Spleen (tissue), 11 donors: ENCODE results near the gene RAB4A. TPM values are rescaled to one million over a fixed set of nuclear protein-coding genes. Genes with fewer than 3 reads are reported as not detected.

Experiments
- DNase-seq: peaks from one replicate; pipeline ENCODE4 v3.0.0-alpha.2; 2020
- H3K27ac ChIP-seq, 8 donors: fragments of 200-600 bp; sonication (generic) in 7 of 8; 1 replicate in 4 of 8; 2 replicates in 4 of 8; pipeline versions ENCODE4 v1.5.0 to v1.8.0; 2016 to 2021; ENCODE audit warnings: inconsistent platforms in 4 of 8, mild to moderate bottlenecking in 4 of 8, moderate library complexity in 1 of 8
- H3K27me3 ChIP-seq, 7 donors: fragments of 200-600 bp; sonication (generic) in 6 of 7; replicated peaks in 1 of 7; 1 replicate in 4 of 7; 2 replicates in 3 of 7; pipeline versions ENCODE4 v1.5.0 to v1.8.0; 2016 to 2021; ENCODE audit warnings: inconsistent platforms in 3 of 7, mild to moderate bottlenecking in 1 of 7
- H3K36me3 ChIP-seq, 6 donors: fragments of 200-600 bp; sonication (generic) in 5 of 6; 1 replicate in 4 of 6; 2 replicates in 2 of 6; pipeline versions ENCODE4 v1.5.0 to v1.8.0; 2016 to 2021; ENCODE audit warnings: inconsistent platforms in 2 of 6
- H3K4me1 ChIP-seq, 6 donors: fragments of 200-600 bp; sonication (generic) in 5 of 6; 1 replicate in 3 of 6; 2 replicates in 3 of 6; pipeline versions ENCODE4 v1.5.0 to v1.8.0; 2016 to 2021; ENCODE audit warnings: inconsistent platforms in 3 of 6
- H3K4me3 ChIP-seq, 8 donors: fragments of 200-600 bp; sonication (generic) in 7 of 8; 1 replicate in 4 of 8; 2 replicates in 4 of 8; pipeline versions ENCODE4 v1.5.0 to v1.8.0; 2016 to 2021; ENCODE audit warnings: inconsistent platforms in 4 of 8, mild to moderate bottlenecking in 4 of 8, moderate library complexity in 2 of 8
- H3K9me3 ChIP-seq, 8 donors: fragments of 200-600 bp; sonication (generic) in 7 of 8; 1 replicate in 4 of 8; 2 replicates in 4 of 8; pipeline versions ENCODE4 v1.5.0 to v1.8.0; 2016 to 2021; ENCODE audit warnings: inconsistent platforms in 4 of 8
- POLR2A ChIP-seq, 3 donors: fragments of 450-650 bp; IDR thresholded peaks; one replicate each; pipeline ENCODE4 v1.5.1; 2017; ENCODE audit warnings: antibody characterized with exemption in 3 of 3, mild to moderate bottlenecking in 1 of 3
- POLR2AphosphoS5 ChIP-seq, 3 donors: sonication (generic); formaldehyde crosslinking; IDR thresholded peaks; one replicate each; pipeline ENCODE4 v1.5.1; 2017; ENCODE audit warnings: antibody characterized with exemption in 3 of 3
- WGBS, 5 donors: extraction: QIAGEN DNeasy Blood & Tissue Kit in 3 of 5; methylation state at CpG; one replicate each; pipeline versions ENCODE4 v1.1.5 to v1.1.7; 2013 to 2018; 5-methylcytosine and 5-hydroxymethylcytosine counted together
- intact Hi-C: fragments of 100-400 bp; cut with DNase I; formaldehyde crosslinking; loops from one replicate; pipeline ENCODE4 v1.15.0; 2023; ENCODE audit warnings: low total_unique reads
- polyA plus RNA-seq, 3 donors: library from polyadenylated mRNA; stranded (reverse); fragments of 200-250 nt; gene quantifications; one replicate each; pipeline ENCODE4 v1.2.1, GENCODE V29; 2013
- total RNA-seq, 7 donors: library from RNA; depleted of rRNA in 3 of 7; stranded (reverse); fragments of >200 nt in 3 of 7; fragmentation: NEBNext Ultra II Directional in 4 of 7; extraction: Animal tissue kit (Norgen Biotek cat#: 25700) in 4 of 7; gene quantifications; one replicate each; pipeline versions ENCODE4 v1.1.0 to v1.2.1, GENCODE V29; 2016 to 2021
- TF ChIP-seq, protein P1 (sequence below), 11 experiments: fragments of 200-600 bp in 7 of 11; fragments of 450-650 bp in 4 of 11; sonication (generic) in 4 of 11; IDR thresholded peaks in 8 of 11; conservative IDR thresholded peaks in 3 of 11; 1 replicate in 7 of 11; 2 replicates in 4 of 11; pipeline versions ENCODE4 v1.4.0 to v1.8.0; 2016 to 2021; ENCODE audit warnings: antibody characterized with exemption in 11 of 11, inconsistent platforms in 4 of 11, mild to moderate bottlenecking in 1 of 11
- donor health status: healthy with polysubstance abuse.
- donor health status: DM: no; HTN: no; CAD: no; lungs with moderate emphysema.
- donor health status: DM: no; HTN: no; CAD: no.
- donor health status: Bipolar disorder and iron deficiency.
- donor health status: healthy.
- donor health status: DM: no; HTN: no; CAD: no.
- donor health status: DM: yes; HTN: yes; CAD: no.

Gene RAB4A
- total and polyA plus RNA-seq, 10 donors, result 19.7 to 49.8 (median 27.0) TPM

DNA sequence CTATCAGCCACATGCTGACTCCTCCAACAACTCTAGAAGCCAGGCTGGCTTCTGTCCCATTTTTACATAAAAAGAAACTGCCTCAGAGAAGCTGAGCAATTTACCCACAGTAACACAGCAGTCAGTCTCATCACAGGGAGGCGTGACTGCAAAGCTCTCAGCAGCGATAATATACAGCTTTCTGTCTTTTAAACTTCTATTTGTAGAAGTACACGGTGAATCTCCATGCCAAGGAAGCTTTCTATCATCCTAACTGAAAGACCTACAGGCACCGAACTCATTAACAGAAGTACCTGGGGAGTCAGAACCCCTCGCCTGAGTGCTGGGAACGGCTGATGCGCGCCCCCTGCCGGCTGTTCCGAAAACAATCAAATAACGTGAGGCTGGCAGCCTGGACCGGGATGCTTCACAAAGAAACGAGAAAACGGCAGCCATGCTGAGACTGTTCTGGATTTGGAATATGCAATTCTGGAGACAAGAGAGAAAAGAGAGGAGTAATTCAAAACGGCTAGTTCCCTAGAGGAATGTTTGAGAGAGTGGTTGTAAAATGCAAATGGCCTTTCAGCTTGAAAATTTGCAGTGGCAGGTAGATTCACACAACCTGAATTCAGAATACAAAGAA lies 43.5 kb upstream of the RAB4A start:
- 10 to 13% (median 11%) methylated on average over 15 of the region's 15 CpGs for WGBS, 5 donors
- H3K4me3 ChIP-seq, result no peak overlapping the region
- no peaks in the 10 kb centered on the region for H3K36me3 ChIP-seq
- intact Hi-C loops, result no loop called here
- H3K27me3 ChIP-seq, result peaks cover 0 to 27% (median 0%) of the 10 kb centered on the region in 7 donors
- peaks cover 11 to 56% (median 39%) of the 10 kb centered on the region in 6 donors for H3K4me1 ChIP-seq
- peak; percentile 95 for DNase-seq
- H3K27ac ChIP-seq, result no peak overlapping the region
- no peaks in the 10 kb centered on the region for H3K9me3 ChIP-seq
- TF ChIP-seq POLR2AphosphoS5 (IDR thresholded peaks at IDR 0.05) (peak in 1 of 3 donors; percentile 35), POLR2A (IDR thresholded peaks at IDR 0.05) (no peak)
- TF ChIP-seq, protein P1, sequence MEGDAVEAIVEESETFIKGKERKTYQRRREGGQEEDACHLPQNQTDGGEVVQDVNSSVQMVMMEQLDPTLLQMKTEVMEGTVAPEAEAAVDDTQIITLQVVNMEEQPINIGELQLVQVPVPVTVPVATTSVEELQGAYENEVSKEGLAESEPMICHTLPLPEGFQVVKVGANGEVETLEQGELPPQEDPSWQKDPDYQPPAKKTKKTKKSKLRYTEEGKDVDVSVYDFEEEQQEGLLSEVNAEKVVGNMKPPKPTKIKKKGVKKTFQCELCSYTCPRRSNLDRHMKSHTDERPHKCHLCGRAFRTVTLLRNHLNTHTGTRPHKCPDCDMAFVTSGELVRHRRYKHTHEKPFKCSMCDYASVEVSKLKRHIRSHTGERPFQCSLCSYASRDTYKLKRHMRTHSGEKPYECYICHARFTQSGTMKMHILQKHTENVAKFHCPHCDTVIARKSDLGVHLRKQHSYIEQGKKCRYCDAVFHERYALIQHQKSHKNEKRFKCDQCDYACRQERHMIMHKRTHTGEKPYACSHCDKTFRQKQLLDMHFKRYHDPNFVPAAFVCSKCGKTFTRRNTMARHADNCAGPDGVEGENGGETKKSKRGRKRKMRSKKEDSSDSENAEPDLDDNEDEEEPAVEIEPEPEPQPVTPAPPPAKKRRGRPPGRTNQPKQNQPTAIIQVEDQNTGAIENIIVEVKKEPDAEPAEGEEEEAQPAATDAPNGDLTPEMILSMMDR (IDR thresholded peaks at IDR 0.05 in 8 of 11, conservative IDR thresholded peaks at IDR 0.05 in 3 of 11), result peak; percentile 65 to 89 (median 84)

DNA sequence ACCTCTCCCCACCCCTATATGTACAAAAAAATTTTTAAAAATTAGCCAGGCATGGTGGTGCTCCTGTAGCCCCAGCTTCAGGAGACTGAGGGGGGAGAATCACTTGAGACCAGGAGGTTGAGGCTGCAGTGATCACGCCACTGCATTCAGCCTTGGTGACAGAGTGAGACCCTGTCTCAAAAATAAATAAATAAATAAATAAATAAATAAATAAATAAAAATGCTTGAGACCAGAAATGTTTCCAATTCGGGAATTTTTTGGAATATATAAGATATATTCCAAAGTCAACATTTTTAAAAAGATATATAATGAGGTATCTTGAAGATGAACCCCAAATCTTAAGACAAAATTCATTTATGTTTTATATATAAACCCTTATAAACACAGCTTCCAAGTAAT lies 42.4 kb upstream of the RAB4A start:
- H3K4me1 ChIP-seq, result peaks cover 11 to 56% (median 39%) of the 10 kb centered on the region in 6 donors
- no peak overlapping the region for H3K27ac ChIP-seq
- H3K9me3 ChIP-seq, result no peaks in the 10 kb centered on the region
- peaks cover 0 to 27% (median 0%) of the 10 kb centered on the region in 7 donors for H3K27me3 ChIP-seq
- TF ChIP-seq, protein P1 (IDR thresholded peaks at IDR 0.05 in 8 of 11, conservative IDR thresholded peaks at IDR 0.05 in 3 of 11), result no peak
- TF ChIP-seq POLR2AphosphoS5 (IDR thresholded peaks at IDR 0.05) (no peak), POLR2A (IDR thresholded peaks at IDR 0.05) (no peak)
- DNase-seq, result no peak
- intact Hi-C loops, result no loop called here
- no peaks in the 10 kb centered on the region for H3K36me3 ChIP-seq
- WGBS, 5 donors, result 83 to 95% (median 89%) methylated on average over 2 of the region's 2 CpGs
- H3K4me3 ChIP-seq, result no peak overlapping the region

DNA sequence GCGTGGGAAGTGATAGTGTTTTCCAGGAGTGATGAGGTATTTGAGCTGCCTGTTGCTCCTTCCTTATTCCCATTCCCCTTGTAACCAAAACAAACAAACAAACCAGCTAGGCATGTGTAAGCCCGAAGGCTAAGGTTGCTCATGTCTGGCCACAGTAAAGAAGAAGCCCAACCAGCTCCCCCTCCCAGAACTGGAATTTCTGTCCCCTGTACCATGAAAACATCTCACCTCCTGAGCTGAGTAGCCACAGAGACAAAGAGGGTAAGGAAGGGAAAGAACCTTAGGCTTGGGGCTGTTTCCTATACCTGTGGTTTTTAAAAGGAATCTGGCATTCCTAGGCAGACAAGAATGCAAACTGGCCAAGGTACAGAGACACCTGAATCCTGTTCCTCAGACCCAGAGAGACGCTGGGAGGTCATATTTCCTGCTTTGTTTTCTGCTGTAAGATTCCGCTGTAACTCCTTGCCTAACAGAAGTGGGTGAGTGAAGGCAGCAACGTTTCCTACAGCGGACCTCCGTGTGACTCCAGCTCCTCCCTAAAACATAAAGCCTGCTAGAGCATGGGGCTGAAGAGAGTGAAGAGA lies 41.7 kb upstream of the RAB4A start:
- Histone ChIP-seq H3K4me1 (peaks cover 11 to 56% (median 39%) of the 10 kb centered on the region in 6 donors), H3K4me3 (no peak overlapping the region), H3K9me3 (no peaks in the 10 kb centered on the region), H3K36me3 (no peaks in the 10 kb centered on the region), H3K27me3 (peaks cover 0 to 32% (median 0%) of the 10 kb centered on the region in 7 donors), H3K27ac (peak overlapping the region in 5 of 8 donors; percentile 13 to 60 (median 55))
- intact Hi-C loops, result no loop called here
- whole genome bisulfite sequencing, 5 donors, result 25 to 44% (median 28%) methylated on average over 7 of the region's 7 CpGs
- TF ChIP-seq POLR2A (IDR thresholded peaks at IDR 0.05) (no peak), POLR2AphosphoS5 (IDR thresholded peaks at IDR 0.05) (no peak)
- TF ChIP-seq, protein P1 (IDR thresholded peaks at IDR 0.05 in 8 of 11, conservative IDR thresholded peaks at IDR 0.05 in 3 of 11), result no peak
- no peak for DNase-seq

DNA sequence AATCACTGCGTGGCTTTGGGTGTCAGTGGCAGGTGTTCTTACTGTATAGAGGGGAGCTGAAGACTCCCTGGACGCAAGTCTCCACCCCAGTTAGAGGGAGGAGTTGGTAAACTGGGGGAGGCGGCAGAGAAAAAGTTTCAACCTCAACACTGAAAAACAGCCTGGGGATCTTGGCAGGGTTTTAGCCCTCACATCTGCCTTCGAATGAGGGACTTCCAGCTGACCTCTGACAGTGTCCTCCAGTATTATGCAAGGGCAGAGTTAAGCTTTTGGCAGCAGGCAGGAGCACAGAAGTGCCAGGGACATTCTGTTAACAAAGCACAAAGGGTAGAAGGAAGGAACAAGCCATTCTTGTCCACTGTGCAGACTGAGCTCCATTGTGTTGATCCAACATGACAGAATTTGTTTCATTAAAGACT lies 41.2 kb upstream of the RAB4A start:
- no peak overlapping the region for H3K4me3 ChIP-seq
- WGBS, 5 donors, result 18 to 34% (median 29%) methylated on average over 4 of the region's 4 CpGs

More for the DNA sequence above, 41.2 kb upstream of the RAB4A start:
- Histone ChIP-seq H3K4me1 (peaks cover 11 to 56% (median 39%) of the 10 kb centered on the region in 6 donors), H3K27me3 (peaks cover 0 to 36% (median 0%) of the 10 kb centered on the region in 7 donors), H3K9me3 (no peaks in the 10 kb centered on the region), H3K36me3 (no peaks in the 10 kb centered on the region), H3K27ac (peak overlapping the region in 5 of 8 donors; percentile 13 to 60 (median 55))
- no peak for DNase-seq
- intact Hi-C loops, result no loop called here
- TF ChIP-seq POLR2A (IDR thresholded peaks at IDR 0.05), result no peak
- TF ChIP-seq POLR2AphosphoS5 (IDR thresholded peaks at IDR 0.05), result peak in 1 of 3 donors; percentile 70
